HL-60 (cell line): ENCODE results near the gene BRD3OS.

ENCODE experiments used
- DNase-seq, 2 experiments: peaks; one replicate each; pipeline ENCODE4 v3.0.0-alpha.2; 2010 to 2020; ENCODE audit warnings: low read depth in 1 of 2, low spot score in 1 of 2
- H3K27ac ChIP-seq: fragments of 250-450 bp; sonication (Bioruptor Pico); replicated peaks from 2 replicates; pipeline ENCODE4 v1.5.1; 2020; ENCODE audit warnings: mild to moderate bottlenecking, moderate library complexity
- H3K27me3 ChIP-seq: fragments of 250-450 bp; sonication (Bioruptor Pico); 2 replicates; pipeline ENCODE4 v1.5.1; 2021; ENCODE audit warnings: mild to moderate bottlenecking, moderate library complexity; ENCODE audit not compliant: insufficient read depth, poor library complexity, severe bottlenecking
- H3K4me3 ChIP-seq: replicated peaks from 2 replicates; pipeline ENCODE4 v1.5.1; 2011; ENCODE audit warnings: mild to moderate bottlenecking, control low read depth, low read length; ENCODE audit not compliant: insufficient read depth
- CTCF ChIP-seq: IDR thresholded peaks from one replicate; pipeline ENCODE4 v1.5.1; 2011; ENCODE audit warnings: low read length, control low read depth, inconsistent platforms; ENCODE audit not compliant: insufficient read depth
- GABPA ChIP-seq: IDR thresholded peaks from 2 replicates; pipeline ENCODE4 v1.6.1; 2012; ENCODE audit warnings: low read depth
- POLR2AphosphoS5 ChIP-seq: IDR thresholded peaks from 2 replicates; pipeline ENCODE4 v1.6.1; 2012; ENCODE audit warnings: low read depth
- REST ChIP-seq: IDR thresholded peaks from 2 replicates; pipeline ENCODE4 v1.6.1; 2012; ENCODE audit warnings: low read depth; ENCODE audit not compliant: insufficient replicate concordance
- SPI1 ChIP-seq: IDR thresholded peaks from 2 replicates; pipeline ENCODE4 v1.6.1; 2012; ENCODE audit warnings: low read depth, mild to moderate bottlenecking, borderline replicate concordance

Gene BRD3OS

GRCh38 chr9:133993635-133994253, 31.5 kb upstream of the BRD3OS start:
- Histone ChIP-seq H3K27me3 (peaks cover 33% of the 10 kb centered on the region), H3K27ac (no peak overlapping the region), H3K4me3 (no peak overlapping the region)
- DNase-seq: no peak
- TF ChIP-seq SPI1 (no peak), REST (no peak), POLR2AphosphoS5 (no peak), GABPA (no peak), CTCF (no peak)

DNA sequence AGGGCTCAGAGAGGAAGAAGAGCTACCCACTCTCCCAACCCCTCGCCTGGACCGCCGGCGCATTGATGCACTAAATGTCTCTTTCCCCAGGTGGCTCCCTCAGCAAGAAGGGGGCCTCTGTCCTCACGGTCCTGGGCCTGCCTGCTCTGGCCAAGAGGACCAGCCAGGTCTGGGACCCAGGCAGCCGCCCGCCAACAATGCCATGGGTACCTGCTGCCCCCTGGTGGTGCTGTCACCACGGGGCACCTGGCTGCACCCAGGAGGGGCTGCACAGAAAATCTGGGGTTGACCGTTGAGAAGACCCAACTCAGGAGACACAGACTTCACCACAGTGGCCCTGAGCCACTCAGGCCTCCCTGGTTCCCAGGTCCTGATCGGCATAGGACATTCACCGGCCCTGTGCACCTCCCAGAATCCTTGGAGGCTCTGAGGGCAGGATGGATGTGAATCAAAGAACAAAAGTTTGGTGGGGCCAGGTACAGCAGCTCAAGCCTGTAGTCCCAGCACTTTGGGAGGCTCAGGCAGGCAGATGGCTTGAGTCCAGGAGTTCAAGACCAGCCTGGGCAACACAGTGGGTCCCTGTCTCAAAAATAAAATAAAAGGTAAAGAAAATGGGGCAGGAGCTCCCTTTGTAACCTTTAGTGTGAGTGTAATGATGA, 30.8 kb upstream of the BRD3OS start:
- Histone ChIP-seq H3K27me3 (peaks cover 33% of the 10 kb centered on the region), H3K4me3 (no peak overlapping the region), H3K27ac (no peak overlapping the region)
- TF ChIP-seq CTCF (peak; percentile 94), GABPA (no peak)
- DNase-seq: peak; percentile 49 to 59

GRCh38 chr9:133995012-133995896, 30.0 kb upstream of the BRD3OS start:
- TF ChIP-seq REST (no peak), GABPA (no peak)
- no peak overlapping the region for H3K27ac ChIP-seq
- no peak for DNase-seq
- peaks cover 26% of the 10 kb centered on the region for H3K27me3 ChIP-seq
- no peak overlapping the region for H3K4me3 ChIP-seq
